LoVo (cell line): Measurements from ENCODE around the gene CFAP298.

Experiments used
- DNase-seq: peaks from one replicate; pipeline ENCODE4 v3.0.0-alpha.2; 2016; ENCODE audit warnings: low spot score

Gene CFAP298

GRCh38 chr21:32599091-32599490, 13.1 kb downstream of the CFAP298 start:
- peak; percentile 43 for DNase-seq

GRCh38 chr21:32597205-32597604, 15.0 kb downstream of the CFAP298 start:
- DNase-seq = peak; percentile 24

GRCh38 chr21:32595431-32595830, 16.7 kb downstream of the CFAP298 start:
- DNase-seq = no peak

- DNase-seq = no peak
These were observed 18.5 kb downstream of the CFAP298 start for GRCh38 chr21:32593690-32594089.

- DNase-seq = no peak
These were observed 19.2 kb downstream of the CFAP298 start for GRCh38 chr21:32592929-32593502.

GRCh38 chr21:32590130-32590529, 22.0 kb downstream of the CFAP298 start:
- no peak for DNase-seq

GRCh38 chr21:32587651-32588050, 24.5 kb downstream of the CFAP298 start:
- DNase-seq = no peak

- DNase-seq = no peak
These were observed 25.1 kb downstream of the CFAP298 start for GRCh38 chr21:32587120-32587519.

- no peak for DNase-seq
These were observed 26.2 kb downstream of the CFAP298 start for GRCh38 chr21:32585970-32586369.

- DNase-seq = no peak
These were observed 27.0 kb downstream of the CFAP298 start, which contains the start of gene TCP10L for GRCh38 chr21:32585042-32585710. TSS of gene TCP10L (minus strand) at chr21:32585523. CDS start at chr21:32584304, 1,219 bp downstream.

- no peak for DNase-seq
These were observed 27.7 kb downstream of the CFAP298 start for GRCh38 chr21:32584472-32584871.

- DNase-seq = no peak
These were observed 30.4 kb downstream of the CFAP298 start for GRCh38 chr21:32581732-32582131.

- no peak for DNase-seq
These were observed 31.2 kb downstream of the CFAP298 start for GRCh38 chr21:32580949-32581348.

- peak; percentile 62 for DNase-seq
These were observed 34.0 kb downstream of the CFAP298 start for GRCh38 chr21:32578107-32578691.

- DNase-seq = no peak
These were observed 36.2 kb downstream of the CFAP298 start for GRCh38 chr21:32576011-32576410.

- no peak for DNase-seq
These were observed 36.9 kb downstream of the CFAP298 start for GRCh38 chr21:32574946-32575925.

- DNase-seq = no peak
These were observed 39.4 kb downstream of the CFAP298 start for GRCh38 chr21:32572574-32573420.

- DNase-seq = no peak
These were observed 41.7 kb downstream of the CFAP298 start for GRCh38 chr21:32570456-32570855.

GRCh38 chr21:32569261-32570230, 42.6 kb downstream of the CFAP298 start:
- peak; percentile 80 for DNase-seq

GRCh38 chr21:32567626-32568025, 44.6 kb downstream of the CFAP298 start:
- DNase-seq = no peak
